Measurements from ENCODE around the gene PCDHAC2.

Gene PCDHAC2

GRCh38 chr5:140988100-140988499 is 21.8 kb downstream of the PCDHAC2 start:
- no peak for DNase-seq

GRCh38 chr5:140988608-140989007 is 22.3 kb downstream of the PCDHAC2 start:
- DNase-seq: no peak

- DNase-seq: no peak
These were observed 23.2 kb downstream of the PCDHAC2 start for GRCh38 chr5:140989254-140990020.

GRCh38 chr5:140992828-140993227 is 26.6 kb downstream of the PCDHAC2 start:
- no peak for DNase-seq

GRCh38 chr5:140996060-140996459 is 29.8 kb downstream of the PCDHAC2 start:
- no peak for DNase-seq

- no peak for DNase-seq
These were observed 32.7 kb downstream of the PCDHAC2 start for GRCh38 chr5:140998921-140999410.

- no peak for DNase-seq
These were observed 35.2 kb downstream of the PCDHAC2 start for GRCh38 chr5:141001446-141001843.

- DNase-seq: peak; percentile 29
These were observed 35.7 kb downstream of the PCDHAC2 start for GRCh38 chr5:141001844-141002604.

GRCh38 chr5:141002605-141002965 is 36.3 kb downstream of the PCDHAC2 start:
- DNase-seq: no peak

- DNase-seq: no peak
These were observed 36.8 kb downstream of the PCDHAC2 start for GRCh38 chr5:141003031-141003430.

- DNase-seq: peak; percentile 76
These were observed 37.7 kb downstream of the PCDHAC2 start for GRCh38 chr5:141003791-141004611.

GRCh38 chr5:141007791-141008190 is 41.5 kb downstream of the PCDHAC2 start:
- DNase-seq: no peak

GRCh38 chr5:141010047-141010793 is 43.9 kb downstream of the PCDHAC2 start:
- DNase-seq: no peak

- no peak for DNase-seq
These were observed 51.7 kb downstream of the PCDHAC2 start for GRCh38 chr5:141017943-141018342.
